T-helper 1 cell treated with Interleukin-12 subunit alpha and Interleukin-12 subunit beta and Interleukin-4 antibody, amounts not matched to agents 30 μg/mL and 1 μg/mL, for 36 hours (primary cell): ENCODE measurements around the gene ZCCHC4.
"Not testable (repeated sequence)": the region's sequence is repeated elsewhere in the genome, so short reads cannot be mapped to it uniquely, and the experiment has no call there.

Experiments
- H3K27ac Mint-ChIP-seq: one replicate; pipeline ENCODE4 v1.8.0; 2021; ENCODE audit warnings: mild to moderate bottlenecking, mixed read lengths
- H3K27me3 Mint-ChIP-seq: one replicate; pipeline ENCODE4 v1.8.0; 2021; ENCODE audit warnings: low read depth, mixed read lengths
- H3K36me3 Mint-ChIP-seq: one replicate; pipeline ENCODE4 v1.8.0; 2021; ENCODE audit warnings: low read depth, mixed read lengths
- H3K4me1 Mint-ChIP-seq: one replicate; pipeline ENCODE4 v1.8.0; 2021; ENCODE audit warnings: low read depth, mixed read lengths
- H3K4me3 Mint-ChIP-seq: one replicate; pipeline ENCODE4 v1.8.0; 2021; ENCODE audit warnings: mild to moderate bottlenecking, moderate library complexity, mixed read lengths
- H3K9me3 Mint-ChIP-seq: one replicate; pipeline ENCODE4 v1.8.0; 2021; ENCODE audit warnings: mixed read lengths

The ZCCHC4 gene

DNA sequence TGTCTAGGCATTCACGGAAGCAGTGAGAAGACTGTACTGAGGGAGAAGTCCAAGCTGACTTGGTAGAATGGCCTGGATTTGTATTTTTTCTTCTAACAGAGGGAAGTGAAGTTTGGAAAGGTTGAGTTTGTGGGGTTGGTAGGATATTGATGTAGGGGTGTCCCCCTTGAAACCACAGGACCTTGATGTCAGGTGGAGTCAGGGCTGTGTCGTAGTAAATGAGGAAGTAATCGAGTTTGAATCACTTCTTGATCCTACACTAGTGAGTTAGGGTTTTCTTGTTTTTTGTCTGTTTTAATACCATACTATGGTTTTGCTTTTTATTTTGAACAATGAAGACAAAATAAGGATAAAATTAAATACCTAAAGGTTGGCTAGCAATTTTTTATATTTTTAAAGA is 34.3 kb downstream of the ZCCHC4 start:
- Mint-ChIP-seq H3K4me3 (no peak overlapping the region), H3K9me3 (peaks cover 4% of the 10 kb centered on the region), H3K4me1 (peaks cover 3% of the 10 kb centered on the region), H3K27me3 (no peaks in the 10 kb centered on the region), H3K27ac (no peak overlapping the region), H3K36me3 (no peaks in the 10 kb centered on the region)

DNA sequence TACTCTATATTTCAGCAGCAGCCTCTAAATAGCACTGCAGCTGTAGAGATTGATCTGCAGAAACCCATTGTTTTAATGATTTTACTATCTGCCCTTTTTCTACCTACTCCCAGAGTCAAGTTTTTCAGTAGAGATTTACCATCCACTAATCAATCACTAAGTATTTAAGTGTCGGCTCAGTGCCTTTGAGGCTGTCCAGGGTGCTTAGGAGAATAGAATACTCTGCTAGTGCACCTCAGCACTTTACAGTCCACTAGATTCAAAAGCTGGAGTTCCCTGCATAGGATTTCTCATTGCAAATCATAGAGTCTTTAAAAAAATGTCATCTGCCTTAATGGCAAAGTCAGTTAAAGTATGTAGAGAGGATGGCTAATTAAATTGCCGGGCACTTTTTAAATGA is 34.9 kb downstream of the ZCCHC4 start:
- H3K4me1 Mint-ChIP-seq: peaks cover 3% of the 10 kb centered on the region
- H3K36me3 Mint-ChIP-seq: no peaks in the 10 kb centered on the region
- no peak overlapping the region for H3K4me3 Mint-ChIP-seq
- H3K27ac Mint-ChIP-seq: no peak overlapping the region
- H3K9me3 Mint-ChIP-seq: peaks cover 4% of the 10 kb centered on the region
- H3K27me3 Mint-ChIP-seq: no peaks in the 10 kb centered on the region

DNA sequence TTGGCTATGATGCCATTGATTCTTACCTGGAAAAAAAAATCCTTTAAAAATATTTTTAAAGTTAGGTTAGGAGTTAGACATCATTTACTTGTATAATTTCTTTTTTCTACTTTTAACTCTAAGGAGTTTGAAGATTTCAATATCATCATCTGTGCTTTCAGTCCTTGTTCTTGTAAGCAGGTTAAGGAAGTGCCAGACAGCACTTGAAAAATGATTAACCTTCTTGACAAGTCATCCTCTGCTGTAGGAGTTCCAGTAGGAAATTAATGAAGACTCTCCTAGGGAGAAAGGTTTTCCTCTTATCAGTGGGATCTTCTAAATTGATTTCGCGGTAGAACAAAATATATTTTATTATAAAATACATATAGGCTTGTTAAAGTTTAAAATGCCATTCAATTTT is 35.4 kb downstream of the ZCCHC4 start:
- Mint-ChIP-seq H3K4me3 (no peak overlapping the region), H3K27ac (no peak overlapping the region), H3K4me1 (peaks cover 3% of the 10 kb centered on the region), H3K9me3 (peaks cover 4% of the 10 kb centered on the region), H3K36me3 (no peaks in the 10 kb centered on the region), H3K27me3 (no peaks in the 10 kb centered on the region)

DNA sequence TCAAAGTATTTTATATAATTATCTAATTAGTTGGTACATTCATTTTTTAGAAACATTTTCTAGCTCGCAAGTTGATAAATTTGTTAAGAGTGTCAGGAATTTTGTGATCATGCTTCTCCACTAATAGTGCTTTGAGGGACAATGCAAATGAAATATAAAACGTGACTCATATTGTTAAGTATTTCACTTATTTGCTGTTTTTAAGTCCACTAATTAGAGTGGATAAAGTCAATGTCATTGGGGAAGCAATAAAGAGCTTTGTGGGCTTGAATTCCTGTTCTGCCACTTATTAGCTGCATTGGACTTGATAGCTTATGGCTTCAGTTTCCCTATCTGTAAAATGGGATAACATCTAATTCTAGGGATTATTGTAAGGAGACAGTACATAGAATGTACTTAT is 38.0 kb downstream of the ZCCHC4 start:
- H3K4me1 Mint-ChIP-seq: peaks cover 3% of the 10 kb centered on the region
- H3K36me3 Mint-ChIP-seq: peaks cover 6% of the 10 kb centered on the region
- no peaks in the 10 kb centered on the region for H3K27me3 Mint-ChIP-seq
- no peak overlapping the region for H3K27ac Mint-ChIP-seq
- no peaks in the 10 kb centered on the region for H3K9me3 Mint-ChIP-seq
- no peak overlapping the region for H3K4me3 Mint-ChIP-seq

DNA sequence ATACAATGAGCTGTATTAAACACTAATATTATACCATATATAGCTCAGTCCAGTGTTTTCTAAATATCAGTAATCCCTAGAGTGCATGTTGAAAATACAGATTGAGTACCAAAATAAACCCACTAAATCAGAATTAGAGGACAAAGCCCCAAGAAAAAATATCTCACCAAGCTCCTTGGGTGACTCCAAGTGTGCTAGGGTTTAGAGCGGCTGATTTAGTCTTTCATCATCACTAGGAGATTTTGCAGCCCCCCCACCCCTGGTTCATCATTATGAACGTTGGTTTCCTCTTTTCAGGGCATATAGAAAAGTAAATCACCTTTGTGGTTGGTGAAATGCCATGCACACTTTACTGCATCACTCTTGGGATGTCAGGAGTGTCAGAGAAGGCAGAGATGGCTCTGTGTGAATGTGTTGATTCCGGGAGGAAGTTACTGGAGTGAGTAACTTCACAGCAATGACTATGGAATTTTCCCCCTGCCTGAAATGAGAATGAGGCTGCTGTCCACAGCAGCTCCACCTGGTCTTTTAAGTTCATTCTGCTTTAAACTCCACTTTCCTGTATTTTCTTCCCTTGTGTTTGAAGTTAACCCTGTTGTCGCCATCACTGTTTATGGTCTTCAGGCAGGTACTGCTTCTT is 39.3 kb downstream of the ZCCHC4 start:
- H3K4me3 Mint-ChIP-seq: no peak overlapping the region
- no peaks in the 10 kb centered on the region for H3K9me3 Mint-ChIP-seq
- no peaks in the 10 kb centered on the region for H3K27me3 Mint-ChIP-seq
- H3K4me1 Mint-ChIP-seq: no peaks in the 10 kb centered on the region
- H3K27ac Mint-ChIP-seq: no peak overlapping the region
- peaks cover 6% of the 10 kb centered on the region for H3K36me3 Mint-ChIP-seq

DNA sequence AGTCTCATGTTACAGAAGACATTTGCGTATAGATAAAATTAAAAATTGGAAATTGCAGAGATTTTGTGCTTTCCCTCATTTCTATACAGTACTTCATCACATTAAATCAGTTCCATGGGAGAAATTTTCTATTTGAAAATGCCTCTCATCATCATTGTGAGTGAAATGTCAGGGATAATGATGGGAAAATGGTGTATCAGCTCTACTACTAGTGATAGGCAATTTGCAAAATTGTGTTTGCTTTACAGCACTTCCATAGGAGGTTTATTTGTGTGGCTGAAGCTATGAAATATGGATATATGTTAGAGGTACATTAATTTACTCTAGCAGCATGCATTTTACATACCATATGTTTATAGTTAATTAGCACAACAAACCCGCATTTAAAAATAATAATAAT is 43.5 kb downstream of the ZCCHC4 start:
- Mint-ChIP-seq H3K27me3 (no peaks in the 10 kb centered on the region), H3K9me3 (no peaks in the 10 kb centered on the region), H3K4me1 (no peaks in the 10 kb centered on the region), H3K4me3 (no peak overlapping the region), H3K27ac (no peak overlapping the region), H3K36me3 (peaks cover 6% of the 10 kb centered on the region)

DNA sequence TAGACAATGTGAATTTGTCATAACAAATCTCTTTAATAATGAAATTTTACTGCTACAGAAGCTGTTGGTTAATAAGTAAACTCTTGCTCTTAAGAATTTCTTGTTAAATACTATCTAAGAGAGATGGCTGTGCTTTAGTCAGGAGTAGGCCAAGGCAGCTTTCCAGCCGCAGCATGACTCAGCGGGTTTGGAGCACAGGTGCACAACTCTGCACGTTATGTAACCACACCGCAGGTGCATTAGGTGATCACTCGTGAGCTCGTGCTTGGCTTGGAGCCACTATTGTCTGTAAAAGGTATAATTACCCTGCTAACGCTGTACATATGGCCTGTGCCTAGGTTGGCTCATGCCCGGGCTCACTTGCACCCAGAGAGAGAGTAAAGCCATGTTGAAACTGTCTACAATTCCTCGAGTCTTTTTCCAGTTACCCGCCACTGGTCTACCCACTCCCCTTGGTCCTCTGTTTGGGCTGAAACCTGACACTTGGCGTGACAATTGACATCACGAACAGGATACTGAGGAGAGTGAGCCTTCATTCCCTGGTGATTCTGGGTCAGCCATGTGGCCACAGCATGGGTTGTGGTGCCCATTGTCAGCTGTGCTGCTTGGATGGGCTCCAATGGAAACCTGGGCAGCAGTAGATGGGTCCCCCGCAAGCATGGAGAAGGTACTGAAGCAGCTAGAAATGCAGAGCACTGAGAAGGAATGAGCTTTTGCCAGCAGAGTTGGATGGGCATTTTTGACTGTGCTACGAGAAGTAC is 46.1 kb downstream of the ZCCHC4 start:
- Mint-ChIP-seq H3K27me3 (no peaks in the 10 kb centered on the region), H3K4me1 (no peaks in the 10 kb centered on the region), H3K36me3 (peaks cover 4% of the 10 kb centered on the region), H3K4me3 (no peak overlapping the region), H3K27ac (no peak overlapping the region), H3K9me3 (no peaks in the 10 kb centered on the region)

DNA sequence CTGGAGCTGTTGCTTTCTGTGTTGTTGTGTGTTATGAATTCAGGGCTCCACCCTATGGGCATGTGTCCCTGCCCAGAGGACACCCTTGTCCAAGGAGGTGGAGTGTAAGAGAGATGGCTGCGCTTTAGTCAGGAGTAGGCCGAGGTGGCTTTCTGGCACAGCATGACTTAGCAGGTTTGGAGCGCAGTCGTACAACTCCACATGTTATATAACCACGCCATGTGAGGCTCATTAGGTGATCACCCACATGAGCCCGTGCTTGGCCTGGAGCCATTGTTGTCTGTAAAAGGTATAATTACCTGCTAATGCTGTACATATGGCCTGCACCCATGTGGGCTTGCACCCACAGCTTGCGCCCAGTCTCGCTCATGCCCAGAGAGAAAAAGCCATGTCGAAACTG is 48.7 kb downstream of the ZCCHC4 start:
- Mint-ChIP-seq H3K9me3 (no peaks in the 10 kb centered on the region), H3K27me3 (no peaks in the 10 kb centered on the region), H3K36me3 (peaks cover 7% of the 10 kb centered on the region), H3K27ac (no peak overlapping the region), H3K4me3 (no peak overlapping the region), H3K4me1 (no peaks in the 10 kb centered on the region)

DNA sequence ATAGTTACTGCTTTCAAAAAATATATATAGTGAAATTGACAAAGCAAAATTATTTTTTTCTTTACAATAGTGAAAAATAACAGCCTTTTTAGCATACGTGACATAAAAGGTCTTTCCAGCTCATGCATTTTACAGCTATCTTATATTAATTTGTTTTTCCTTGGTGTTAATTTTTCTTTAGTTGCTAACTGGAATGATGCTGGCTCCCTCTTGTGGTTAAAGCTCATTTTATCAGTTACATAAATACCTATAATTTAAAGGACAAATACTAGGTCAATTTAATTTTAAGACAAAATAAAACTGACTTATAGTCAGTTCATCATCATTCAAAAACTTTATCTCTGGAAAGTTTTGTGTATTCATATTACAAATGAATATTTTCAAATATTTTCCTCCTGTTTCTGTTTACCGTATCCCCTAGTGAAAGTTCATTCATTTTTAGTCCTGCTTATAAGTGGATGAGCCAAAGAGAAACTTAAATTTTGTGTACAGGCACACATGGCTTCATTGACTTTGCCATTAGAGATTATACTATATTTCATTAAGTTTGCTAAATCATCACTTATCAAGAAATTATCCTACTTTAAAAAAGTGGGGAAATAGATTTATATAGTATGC is 54.5 kb downstream of the ZCCHC4 start:
- no peak overlapping the region for H3K27ac Mint-ChIP-seq
- no peaks in the 10 kb centered on the region for H3K9me3 Mint-ChIP-seq
- H3K4me1 Mint-ChIP-seq: no peaks in the 10 kb centered on the region
- no peaks in the 10 kb centered on the region for H3K27me3 Mint-ChIP-seq
- H3K36me3 Mint-ChIP-seq: peaks cover 5% of the 10 kb centered on the region
- H3K4me3 Mint-ChIP-seq: no peak overlapping the region

DNA sequence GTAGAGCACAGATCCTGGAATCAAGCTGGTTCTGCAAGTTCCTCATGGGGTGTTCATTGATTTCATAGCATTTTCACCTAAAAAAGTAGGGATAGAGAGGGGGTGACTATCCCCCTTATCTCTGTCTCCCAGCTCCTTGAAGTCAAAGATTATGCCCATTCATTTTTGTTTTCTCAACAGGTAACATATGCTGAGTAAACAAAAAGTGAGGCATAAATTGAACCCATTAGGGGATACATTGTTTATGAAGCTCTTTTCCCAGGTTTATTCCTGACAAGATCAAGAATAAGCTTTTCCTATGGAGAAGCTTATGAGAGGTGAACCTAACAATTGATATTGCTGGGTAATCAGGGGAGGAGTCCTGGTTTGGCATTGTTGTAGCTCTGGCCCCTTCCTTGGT is 55.3 kb downstream of the ZCCHC4 start:
- Mint-ChIP-seq H3K27me3 (no peaks in the 10 kb centered on the region), H3K36me3 (peaks cover 5% of the 10 kb centered on the region), H3K4me3 (no peak overlapping the region), H3K9me3 (no peaks in the 10 kb centered on the region), H3K27ac (no peak overlapping the region), H3K4me1 (no peaks in the 10 kb centered on the region)

DNA sequence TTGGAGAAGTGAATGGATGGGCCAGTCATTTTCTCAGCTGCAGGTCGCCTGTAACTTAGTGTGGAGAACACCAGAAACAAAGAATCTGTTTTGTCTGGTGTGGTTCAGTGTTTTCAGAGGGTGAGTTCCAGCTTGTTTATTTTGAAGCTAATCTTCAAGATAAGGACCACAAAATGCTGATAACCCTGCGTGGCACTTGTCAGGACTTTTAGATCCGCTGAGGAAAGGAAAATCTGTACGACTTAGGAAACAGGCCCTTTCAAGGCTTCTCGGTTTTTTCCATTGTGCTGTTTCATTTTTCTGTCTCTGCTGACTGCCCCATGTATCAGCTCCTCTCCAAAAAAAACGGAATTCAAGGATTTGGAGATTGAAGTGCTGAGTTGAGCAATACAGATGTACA is 55.7 kb downstream of the ZCCHC4 start:
- H3K27ac Mint-ChIP-seq: no peak overlapping the region
- H3K9me3 Mint-ChIP-seq: no peaks in the 10 kb centered on the region
- no peak overlapping the region for H3K4me3 Mint-ChIP-seq
- H3K36me3 Mint-ChIP-seq: peaks cover 5% of the 10 kb centered on the region
- H3K27me3 Mint-ChIP-seq: no peaks in the 10 kb centered on the region
- no peaks in the 10 kb centered on the region for H3K4me1 Mint-ChIP-seq

DNA sequence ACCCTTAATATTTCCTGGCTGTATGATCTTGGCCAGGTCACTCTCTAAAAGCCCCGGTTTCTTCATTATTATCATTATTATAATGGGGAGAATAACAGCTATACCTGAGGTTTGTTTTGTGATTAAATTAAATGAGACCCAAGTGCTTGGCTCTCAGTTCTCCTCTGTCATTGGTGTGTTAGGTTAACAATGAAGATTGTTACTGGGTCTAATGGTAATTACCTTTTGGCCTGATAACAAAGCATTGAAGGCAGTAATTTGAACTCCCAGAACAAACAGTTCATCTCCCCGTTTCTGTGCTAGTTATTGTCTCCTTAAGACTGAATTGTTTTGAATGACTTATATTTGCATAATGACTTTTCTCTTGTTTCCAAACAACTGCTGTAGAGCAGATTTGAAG is 57.7 kb downstream of the ZCCHC4 start:
- no peaks in the 10 kb centered on the region for H3K9me3 Mint-ChIP-seq
- no peak overlapping the region for H3K27ac Mint-ChIP-seq
- H3K4me3 Mint-ChIP-seq: no peak overlapping the region

DNA sequence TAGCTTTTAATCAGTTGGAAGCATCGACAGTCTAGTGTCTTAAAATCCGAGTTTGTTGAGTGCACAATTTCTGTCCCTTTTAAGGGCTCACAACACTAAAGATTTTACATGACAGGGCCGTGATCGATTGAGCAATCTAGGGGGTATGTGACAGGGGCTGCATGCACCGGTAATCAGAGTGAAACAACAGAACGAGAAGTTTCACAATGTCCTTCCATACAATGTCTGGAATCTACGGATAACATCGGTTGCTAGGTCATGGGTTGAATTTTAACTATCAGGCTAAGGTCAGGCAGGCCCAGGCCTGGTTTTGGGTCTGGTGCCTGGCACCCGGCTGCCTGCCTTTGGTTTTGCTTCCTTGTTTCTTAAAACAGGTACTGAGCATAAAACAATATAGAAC is 60.0 kb downstream of the ZCCHC4 start:
- not testable (repeated sequence) for H3K27ac Mint-ChIP-seq, H3K9me3 Mint-ChIP-seq, H3K4me3 Mint-ChIP-seq, H3K36me3 Mint-ChIP-seq, H3K27me3 Mint-ChIP-seq
- H3K4me1 Mint-ChIP-seq: peaks cover 12% of the 10 kb centered on the region

More for the DNA sequence above, 57.7 kb downstream of the ZCCHC4 start:
- H3K4me1 Mint-ChIP-seq: peaks cover 2% of the 10 kb centered on the region
- peaks cover under 1% of the 10 kb centered on the region for H3K36me3 Mint-ChIP-seq
- no peaks in the 10 kb centered on the region for H3K27me3 Mint-ChIP-seq

DNA sequence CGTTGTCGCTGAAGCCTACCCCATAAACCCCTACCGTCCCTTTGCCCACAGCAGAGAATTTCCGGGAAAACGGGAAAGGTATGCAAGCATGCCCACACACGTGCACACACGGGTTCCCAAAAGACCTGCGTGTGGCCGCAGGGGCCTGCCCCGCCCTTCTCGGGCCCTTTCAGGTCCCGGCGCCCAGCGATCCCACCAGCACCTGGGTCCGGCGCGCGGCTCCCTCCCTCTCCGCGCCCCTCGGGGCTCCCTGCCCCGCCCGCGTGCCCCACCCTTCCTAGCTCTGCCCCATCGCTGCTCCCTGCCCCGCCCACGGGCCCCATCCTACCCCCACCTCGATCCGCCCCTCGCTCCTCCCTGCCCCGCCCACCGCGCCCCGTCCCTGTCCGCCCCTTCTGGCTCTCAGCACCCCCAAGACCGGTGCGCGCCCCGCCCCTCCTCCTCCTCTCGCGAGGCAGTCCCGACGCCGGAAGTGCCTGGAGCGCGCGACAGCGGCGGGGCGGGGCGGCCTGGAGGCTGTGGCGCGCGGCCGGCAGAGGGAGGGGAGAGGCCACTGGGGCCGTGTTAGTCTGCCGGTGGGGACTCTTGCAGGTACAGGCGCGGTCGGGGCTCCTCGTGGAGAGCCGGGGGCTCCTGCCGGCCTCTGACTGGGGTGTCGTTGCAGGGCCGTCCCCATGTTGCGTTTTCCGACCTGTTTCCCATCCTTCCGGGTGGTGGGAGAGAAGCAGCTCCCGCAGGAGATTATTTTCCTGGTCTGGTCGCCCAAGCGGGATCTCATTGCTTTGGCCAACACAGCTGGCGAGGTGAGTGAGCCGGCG is 64.4 kb downstream of the ZCCHC4 start, which contains the start of gene ANAPC4:
Gene ANAPC4 (plus strand): TSS at position 510 of the 818 bp plus-strand sequence. CDS start 165 bp downstream, at position 675.
- Mint-ChIP-seq H3K9me3 (no peaks in the 10 kb centered on the region), H3K4me1 (peaks cover 14% of the 10 kb centered on the region), H3K27me3 (no peaks in the 10 kb centered on the region), H3K4me3 (no peak within 1 kb of the TSS), H3K27ac (peak within 1 kb of the TSS; percentile 89), H3K36me3 (peaks cover 6% of the 10 kb centered on the region)
